Measurements from ENCODE around the gene GMDS.

DNA sequence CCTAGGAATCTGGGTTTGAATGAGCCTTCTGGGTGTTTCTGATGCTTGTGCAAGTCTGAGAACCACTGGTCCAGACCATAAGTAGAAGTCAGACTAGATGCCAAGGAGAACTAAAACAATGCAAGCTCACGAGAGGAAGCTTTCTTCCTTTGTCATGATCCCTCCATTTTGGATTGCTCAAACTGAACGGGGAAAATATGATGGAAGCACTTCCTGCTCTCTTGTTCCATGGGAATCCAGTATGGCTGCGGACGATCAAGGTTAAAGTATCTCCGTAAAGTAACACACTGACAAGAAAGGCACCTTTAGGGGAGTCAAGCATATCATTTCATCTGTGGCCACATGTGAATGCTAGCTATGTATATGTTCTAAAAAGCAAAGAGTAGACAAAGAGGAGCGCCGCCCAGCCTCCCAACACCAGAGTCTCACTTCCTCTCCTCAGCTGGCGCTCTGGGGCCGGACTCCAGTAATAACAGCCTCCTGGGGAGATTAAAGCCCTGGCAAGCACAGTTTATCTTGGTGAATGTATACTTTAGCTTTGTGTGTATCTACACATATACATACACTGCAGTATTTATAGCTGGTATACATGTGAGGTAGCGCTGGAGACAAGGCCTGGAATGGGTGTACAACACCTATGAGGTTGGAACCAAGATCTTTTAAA is 547.6 kb downstream of the GMDS start:
- TF ChIP-seq, protein P1, sequence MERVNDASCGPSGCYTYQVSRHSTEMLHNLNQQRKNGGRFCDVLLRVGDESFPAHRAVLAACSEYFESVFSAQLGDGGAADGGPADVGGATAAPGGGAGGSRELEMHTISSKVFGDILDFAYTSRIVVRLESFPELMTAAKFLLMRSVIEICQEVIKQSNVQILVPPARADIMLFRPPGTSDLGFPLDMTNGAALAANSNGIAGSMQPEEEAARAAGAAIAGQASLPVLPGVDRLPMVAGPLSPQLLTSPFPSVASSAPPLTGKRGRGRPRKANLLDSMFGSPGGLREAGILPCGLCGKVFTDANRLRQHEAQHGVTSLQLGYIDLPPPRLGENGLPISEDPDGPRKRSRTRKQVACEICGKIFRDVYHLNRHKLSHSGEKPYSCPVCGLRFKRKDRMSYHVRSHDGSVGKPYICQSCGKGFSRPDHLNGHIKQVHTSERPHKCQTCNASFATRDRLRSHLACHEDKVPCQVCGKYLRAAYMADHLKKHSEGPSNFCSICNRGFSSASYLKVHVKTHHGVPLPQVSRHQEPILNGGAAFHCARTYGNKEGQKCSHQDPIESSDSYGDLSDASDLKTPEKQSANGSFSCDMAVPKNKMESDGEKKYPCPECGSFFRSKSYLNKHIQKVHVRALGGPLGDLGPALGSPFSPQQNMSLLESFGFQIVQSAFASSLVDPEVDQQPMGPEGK (CRISPR knock-in tag; IDR thresholded peaks at IDR 0.05; ENCODE audit: borderline replicate concordance) = no peak
- TF ChIP-seq CSDC2 (CRISPR knock-in tag; IDR thresholded peaks at IDR 0.05) = no peak
- no peak for TF ChIP-seq ZC3H10 (CRISPR knock-in tag; IDR thresholded peaks at IDR 0.05)
- TF ChIP-seq ZFP3 (CRISPR knock-in tag; IDR thresholded peaks at IDR 0.05) = no peak
- TF ChIP-seq POU6F1 (CRISPR knock-in tag; IDR thresholded peaks at IDR 0.05; ENCODE audit: borderline replicate concordance, low read depth) = no peak
- TF ChIP-seq BACH2 (CRISPR knock-in tag; IDR thresholded peaks at IDR 0.05; ENCODE audit: borderline replicate concordance) = no peak
- no peak for TF ChIP-seq ARNTL (CRISPR knock-in tag; IDR thresholded peaks at IDR 0.05; ENCODE audit: borderline replicate concordance, low read depth)
- TF ChIP-seq, protein P2, sequence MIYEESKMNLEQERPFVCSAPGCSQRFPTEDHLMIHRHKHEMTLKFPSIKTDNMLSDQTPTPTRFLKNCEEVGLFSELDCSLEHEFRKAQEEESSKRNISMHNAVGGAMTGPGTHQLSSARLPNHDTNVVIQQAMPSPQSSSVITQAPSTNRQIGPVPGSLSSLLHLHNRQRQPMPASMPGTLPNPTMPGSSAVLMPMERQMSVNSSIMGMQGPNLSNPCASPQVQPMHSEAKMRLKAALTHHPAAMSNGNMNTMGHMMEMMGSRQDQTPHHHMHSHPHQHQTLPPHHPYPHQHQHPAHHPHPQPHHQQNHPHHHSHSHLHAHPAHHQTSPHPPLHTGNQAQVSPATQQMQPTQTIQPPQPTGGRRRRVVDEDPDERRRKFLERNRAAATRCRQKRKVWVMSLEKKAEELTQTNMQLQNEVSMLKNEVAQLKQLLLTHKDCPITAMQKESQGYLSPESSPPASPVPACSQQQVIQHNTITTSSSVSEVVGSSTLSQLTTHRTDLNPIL (CRISPR knock-in tag; IDR thresholded peaks at IDR 0.05; ENCODE audit: low read depth) = no peak
- no peak for TF ChIP-seq PPARA (CRISPR knock-in tag; IDR thresholded peaks at IDR 0.05; ENCODE audit: borderline replicate concordance)
- no peak for TF ChIP-seq RARB (CRISPR knock-in tag; IDR thresholded peaks at IDR 0.05)

Measured in SK-N-SH treated with all-trans-retinoic acid at 6 μM for 48 hours (cell line).